GM18858 (cell line): ENCODE measurements around the gene SFT2D3.

Source experiments
- ATAC-seq: cut with Tn5 transposase; IDR thresholded peaks from one replicate; pipeline ENCODE4 v1.9.1; 2021; ENCODE audit not compliant: unreplicated experiment

The SFT2D3 gene

GRCh38 chr2:127701193-127701650 is at the start of gene SFT2D3:
SFT2D3 (plus strand) TSS chr2:127701497; CDS start chr2:127701529, 32 bp downstream.
- peak; percentile 54 for ATAC-seq

- ATAC-seq = no peak
Measured at GRCh38 chr2:127651971-127652550, 49.2 kb upstream of the SFT2D3 start.

GRCh38 chr2:127652786-127653357 is 48.4 kb upstream of the SFT2D3 start:
- no peak for ATAC-seq

- ATAC-seq = no peak
Measured at GRCh38 chr2:127653421-127654083, 47.7 kb upstream of the SFT2D3 start.

- ATAC-seq = no peak
Measured at GRCh38 chr2:127654084-127654837, 47.0 kb upstream of the SFT2D3 start.

- no peak for ATAC-seq
Measured at GRCh38 chr2:127654838-127655175, 46.5 kb upstream of the SFT2D3 start.

- ATAC-seq = no peak
Measured at GRCh38 chr2:127655209-127656073, 45.9 kb upstream of the SFT2D3 start.

- ATAC-seq = no peak
Measured at GRCh38 chr2:127656569-127657231, 44.6 kb upstream of the SFT2D3 start.

- ATAC-seq = no peak
Measured at GRCh38 chr2:127657232-127657595, 44.1 kb upstream of the SFT2D3 start.

- no peak for ATAC-seq
Measured at GRCh38 chr2:127658146-127658545, 43.2 kb upstream of the SFT2D3 start.

GRCh38 chr2:127658641-127659407 is 42.5 kb upstream of the SFT2D3 start:
- no peak for ATAC-seq

- ATAC-seq = no peak
Measured at GRCh38 chr2:127659408-127660290, 41.6 kb upstream of the SFT2D3 start.

GRCh38 chr2:127660291-127660578 is 41.1 kb upstream of the SFT2D3 start:
- no peak for ATAC-seq

GRCh38 chr2:127661072-127661649 is 40.1 kb upstream of the SFT2D3 start:
- no peak for ATAC-seq

GRCh38 chr2:127661949-127662510 is 39.3 kb upstream of the SFT2D3 start:
- no peak for ATAC-seq

GRCh38 chr2:127662937-127663565 is 38.2 kb upstream of the SFT2D3 start:
- ATAC-seq = no peak

GRCh38 chr2:127663566-127664064 is 37.7 kb upstream of the SFT2D3 start:
- no peak for ATAC-seq
